Small intestine (tissue), 7 donors: Measurements from ENCODE around the gene FCRLB. TPM values are rescaled to one million over a fixed set of nuclear protein-coding genes. Genes with fewer than 3 reads are reported as not detected.
"Not testable (repeated sequence)": the region's sequence is repeated elsewhere in the genome, so short reads cannot be mapped to it uniquely, and the experiment has no call there.

Experiments
- DNase-seq, 2 donors: peaks; one replicate each; pipeline versions ENCODE4 v3.0.0 to v3.0.0-alpha.2; 2013
- FAIRE-seq: peaks from 2 replicates; lab custom pipeline; 2012; peaks lifted over from hg19 to GRCh38; lab: Jason Lieb, UNC
- H3K27ac ChIP-seq, 3 donors: one replicate each; pipeline ENCODE4 v1.5.1; 2013; ENCODE audit warnings: low read length in 2 of 3, mild to moderate bottlenecking in 2 of 3, control low read depth in 1 of 3, inconsistent platforms in 1 of 3, low read depth in 1 of 3, moderate library complexity in 1 of 3
- H3K27me3 ChIP-seq, 3 donors: one replicate each; pipeline ENCODE4 v1.6.1; 2013; ENCODE audit warnings: low read length in 3 of 3, inconsistent platforms in 1 of 3; ENCODE audit not compliant: control insufficient read depth in 3 of 3, insufficient read depth in 3 of 3
- H3K36me3 ChIP-seq, 3 donors: one replicate each; pipeline ENCODE4 v1.6.1; 2013; ENCODE audit warnings: low read length in 3 of 3, inconsistent platforms in 1 of 3, low read depth in 1 of 3, mild to moderate bottlenecking in 1 of 3, moderate library complexity in 1 of 3; ENCODE audit not compliant: control insufficient read depth in 3 of 3, insufficient read depth in 2 of 3
- H3K4me1 ChIP-seq, 3 donors: one replicate each; pipeline ENCODE4 v1.6.1; 2013; ENCODE audit warnings: low read length in 2 of 3, inconsistent platforms in 1 of 3, low read depth in 1 of 3, mild to moderate bottlenecking in 1 of 3, moderate library complexity in 1 of 3; ENCODE audit not compliant: control insufficient read depth in 3 of 3, insufficient read depth in 2 of 3
- H3K4me3 ChIP-seq, 3 donors: one replicate each; pipeline ENCODE4 v1.5.1; 2013; ENCODE audit warnings: low read length in 3 of 3, control low read depth in 1 of 3, inconsistent platforms in 1 of 3, low read depth in 1 of 3, mild to moderate bottlenecking in 1 of 3, moderate library complexity in 1 of 3
- H3K9me3 ChIP-seq, 2 donors: one replicate each; pipeline ENCODE4 v1.6.1; 2013; ENCODE audit warnings: low read depth in 1 of 2, low read length in 1 of 2; ENCODE audit not compliant: control insufficient read depth in 2 of 2, insufficient read depth in 1 of 2
- WGBS, 3 donors: extraction: QIAGEN DNeasy Blood & Tissue Kit; methylation state at CpG; one replicate each; pipeline ENCODE4 v1.1.7; 2013; 5-methylcytosine and 5-hydroxymethylcytosine counted together
- polyA plus RNA-seq, 4 donors: library from polyadenylated mRNA; stranded (reverse) in 3 of 4; unstranded in 1 of 4; fragments of 200-250 nt in 3 of 4; fragments of 120-200 nt in 1 of 4; gene quantifications; one replicate each; pipeline versions ENCODE4 v1.2.1 to v1.2.3, GENCODE V29; 2013
- donor health status: healthy with polysubstance abuse.
- donor health status: control.
- donor health status: control.
- donor health status: Bipolar disorder and iron deficiency.
- donor health status: healthy.

FCRLB gene
- polyA plus RNA-seq, 4 donors = 0.34 to 0.96 TPM; not detected in 2

DNA sequence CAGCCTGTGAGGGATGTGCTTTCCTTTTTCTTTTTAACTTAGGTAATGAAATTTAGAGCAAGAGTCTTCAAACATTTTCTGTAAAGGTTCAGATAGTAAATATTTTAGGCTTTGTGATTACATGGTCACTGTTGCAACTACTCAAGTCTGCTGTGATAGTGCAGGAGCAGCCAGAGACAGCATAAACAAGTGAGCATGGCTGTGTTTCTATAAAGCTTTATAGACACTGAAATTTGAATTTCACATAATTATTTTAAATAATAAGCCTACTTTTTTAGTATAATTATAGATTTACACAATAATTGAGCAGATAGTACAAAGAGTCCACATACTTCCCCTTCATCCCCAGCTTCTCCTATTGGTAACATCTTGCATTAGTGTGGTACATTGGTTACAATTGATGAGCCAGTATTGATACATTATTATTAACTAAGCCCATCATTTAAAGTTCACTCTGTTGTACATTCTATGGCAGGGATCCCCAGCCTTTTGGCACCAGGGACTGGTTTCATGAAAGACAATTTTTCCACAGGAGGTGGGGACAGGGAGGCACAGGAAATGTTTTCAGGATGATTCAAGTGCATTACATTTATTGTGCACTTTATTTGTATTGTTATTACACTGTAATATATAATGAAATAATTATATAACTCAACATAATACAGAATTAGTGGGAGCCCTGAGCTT lies 47.8 kb downstream of the FCRLB start:
- no peaks in the 10 kb centered on the region for H3K36me3 ChIP-seq
- H3K27me3 ChIP-seq = no peaks in the 10 kb centered on the region
- no peak overlapping the region for H3K4me3 ChIP-seq
- no peak overlapping the region for H3K27ac ChIP-seq
- no peak for FAIRE-seq
- DNase-seq = no peak
- no peaks in the 10 kb centered on the region for H3K9me3 ChIP-seq
- peaks cover 0 to 19% (median 7%) of the 10 kb centered on the region in 3 donors for H3K4me1 ChIP-seq

GRCh38 chr1:161769673-161770045 lies 48.3 kb downstream of the FCRLB start:
- DNase-seq, H3K4me3 ChIP-seq, H3K36me3 ChIP-seq, H3K27ac ChIP-seq, FAIRE-seq, H3K27me3 ChIP-seq, H3K9me3 ChIP-seq: not testable (repeated sequence)
- H3K4me1 ChIP-seq = peaks cover 0 to 19% (median 7%) of the 10 kb centered on the region in 3 donors
- WGBS, 3 donors = 87 to 93% (median 89%) methylated on average over 5 of the region's 5 CpGs

- DNase-seq (no peak), FAIRE-seq (no peak)
- no peaks in the 10 kb centered on the region for H3K9me3 ChIP-seq
- H3K4me1 ChIP-seq = peaks cover 0 to 19% (median 5%) of the 10 kb centered on the region in 3 donors
- 71 to 94% (median 82%) methylated on average over 3 of the region's 3 CpGs for WGBS, 3 donors
- H3K27me3 ChIP-seq = no peaks in the 10 kb centered on the region
- no peaks in the 10 kb centered on the region for H3K36me3 ChIP-seq
- no peak overlapping the region for H3K4me3 ChIP-seq
- no peak overlapping the region for H3K27ac ChIP-seq
These were observed 48.9 kb downstream of the FCRLB start for GRCh38 chr1:161770250-161770649.

DNA sequence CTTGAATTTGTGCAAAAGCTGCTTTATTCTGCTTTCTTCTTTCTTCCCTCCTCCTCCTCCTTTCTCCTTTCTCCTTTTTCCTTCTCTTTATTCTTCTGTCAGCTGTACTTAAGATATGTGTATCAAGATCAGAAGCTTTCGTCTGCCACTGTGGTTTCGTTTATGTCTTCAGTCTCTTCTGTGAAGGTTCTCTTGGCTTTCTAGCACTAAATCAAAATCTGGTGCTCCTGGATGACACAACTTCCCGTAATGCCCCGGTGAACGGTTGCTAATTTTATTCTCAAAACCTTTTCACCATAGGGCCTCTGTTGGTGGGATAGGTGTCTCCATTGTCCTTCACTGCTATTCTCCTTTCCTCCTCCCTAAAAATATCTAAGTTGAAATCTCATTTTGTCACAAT lies 49.8 kb downstream of the FCRLB start:
- FAIRE-seq (no peak), DNase-seq (no peak)
- Histone ChIP-seq H3K4me3 (no peak overlapping the region), H3K27me3 (no peaks in the 10 kb centered on the region), H3K36me3 (no peaks in the 10 kb centered on the region), H3K4me1 (peaks cover 0 to 19% (median 5%) of the 10 kb centered on the region in 3 donors), H3K27ac (no peak overlapping the region), H3K9me3 (no peaks in the 10 kb centered on the region)
- WGBS, 3 donors = 64 to 77% (median 70%) methylated on average over 5 of the region's 5 CpGs

DNA sequence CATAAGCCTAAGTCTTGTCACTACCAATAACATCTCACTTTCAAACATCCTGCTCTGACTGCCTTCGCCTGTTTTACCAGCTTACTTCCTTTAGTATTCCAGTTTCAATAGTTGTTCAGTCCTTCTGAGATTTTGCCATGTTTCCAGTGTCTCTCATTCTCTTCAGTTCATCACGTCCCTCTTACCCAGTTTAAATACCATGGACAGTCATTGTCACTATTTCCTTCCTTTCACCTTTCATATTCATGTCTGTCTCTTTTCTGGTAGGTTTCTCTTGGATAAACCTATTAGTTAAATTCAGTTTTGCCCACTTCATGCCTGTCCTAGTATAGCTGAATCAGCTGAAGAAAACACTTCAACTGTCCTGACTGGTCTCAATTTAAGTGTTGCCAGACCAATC lies 50.6 kb downstream of the FCRLB start:
- no peak for DNase-seq
- FAIRE-seq = no peak
- Histone ChIP-seq H3K4me1 (peaks cover 0 to 19% (median 4%) of the 10 kb centered on the region in 3 donors), H3K27ac (no peak overlapping the region), H3K4me3 (no peak overlapping the region), H3K36me3 (no peaks in the 10 kb centered on the region), H3K9me3 (no peaks in the 10 kb centered on the region), H3K27me3 (no peaks in the 10 kb centered on the region)
- WGBS, 3 donors = 75 to 91% (median 87%) methylated on average over 2 of the region's 2 CpGs

- H3K4me3 ChIP-seq = no peak overlapping the region
- peaks cover 0 to 16% (median under 1%) of the 10 kb centered on the region in 3 donors for H3K4me1 ChIP-seq
- DNase-seq (no peak), FAIRE-seq (no peak)
- H3K27ac ChIP-seq = no peak overlapping the region
- no peaks in the 10 kb centered on the region for H3K27me3 ChIP-seq
- H3K36me3 ChIP-seq = no peaks in the 10 kb centered on the region
- H3K9me3 ChIP-seq = no peaks in the 10 kb centered on the region
These were observed 51.1 kb downstream of the FCRLB start for GRCh38 chr1:161772397-161772796.

DNA sequence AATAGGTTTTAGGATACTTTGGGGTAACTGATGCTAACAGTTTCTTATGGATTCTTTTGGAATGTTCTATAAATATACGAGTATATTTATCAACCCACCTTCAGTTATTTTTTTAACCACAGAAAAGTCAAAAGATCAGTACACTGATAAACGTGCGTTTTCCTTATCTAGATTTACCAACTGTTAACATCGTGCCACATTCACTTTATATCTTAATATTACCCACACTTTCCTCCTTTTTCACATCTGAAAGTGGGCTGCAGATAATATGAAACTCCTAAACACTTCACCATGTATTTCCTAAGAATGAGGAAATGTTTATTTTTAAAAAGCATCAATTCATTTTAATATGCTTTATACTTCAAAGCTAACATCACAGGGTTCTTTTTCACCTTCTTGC lies 52.4 kb downstream of the FCRLB start:
- Histone ChIP-seq H3K4me3 (no peak overlapping the region), H3K9me3 (no peaks in the 10 kb centered on the region), H3K27me3 (no peaks in the 10 kb centered on the region), H3K4me1 (peaks cover 0 to 5% (median 0%) of the 10 kb centered on the region in 3 donors), H3K27ac (no peak overlapping the region), H3K36me3 (no peaks in the 10 kb centered on the region)
- 47 to 60% (median 60%) methylated on average over 4 of the region's 4 CpGs for WGBS, 3 donors
- DNase-seq (no peak), FAIRE-seq (no peak)

DNA sequence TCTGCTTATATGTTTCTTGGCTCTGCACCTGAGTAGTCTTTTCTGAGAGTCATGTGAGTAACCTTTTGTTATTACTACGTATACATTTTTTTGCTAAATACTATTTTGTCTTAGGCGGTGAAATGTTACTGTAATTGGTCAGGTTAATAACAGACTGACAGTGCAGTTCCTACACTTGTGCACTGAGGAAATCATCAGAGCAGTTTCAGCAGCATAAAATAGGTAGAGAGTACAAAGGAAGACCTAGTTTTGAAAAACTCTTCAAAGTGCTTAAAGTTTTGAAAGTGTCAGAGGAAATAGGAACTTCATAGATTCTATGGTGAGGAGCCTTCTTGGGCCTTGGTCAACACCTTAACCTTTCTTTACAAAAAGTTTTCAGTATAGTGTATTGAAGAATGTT lies 55.9 kb downstream of the FCRLB start:
- WGBS, 3 donors = 82 to 90% (median 86%) methylated on average over 2 of the region's 2 CpGs
- no peak overlapping the region for H3K27ac ChIP-seq
- no peaks in the 10 kb centered on the region for H3K9me3 ChIP-seq
- no peaks in the 10 kb centered on the region for H3K4me1 ChIP-seq
- DNase-seq (no peak), FAIRE-seq (no peak)
- H3K4me3 ChIP-seq = no peak overlapping the region
- H3K27me3 ChIP-seq = no peaks in the 10 kb centered on the region
- H3K36me3 ChIP-seq = peaks cover 0 to 6% (median 0%) of the 10 kb centered on the region in 3 donors
